ENCODE data around the gene SLC35F3. TPM values are rescaled to one million over a fixed set of nuclear protein-coding genes. Genes with fewer than 3 reads are reported as not detected.

The SLC35F3 gene
- total and polyA plus RNA-seq, 3 donors from 2014 or later: 0.43 to 0.87 (median 0.47) TPM

DNA sequence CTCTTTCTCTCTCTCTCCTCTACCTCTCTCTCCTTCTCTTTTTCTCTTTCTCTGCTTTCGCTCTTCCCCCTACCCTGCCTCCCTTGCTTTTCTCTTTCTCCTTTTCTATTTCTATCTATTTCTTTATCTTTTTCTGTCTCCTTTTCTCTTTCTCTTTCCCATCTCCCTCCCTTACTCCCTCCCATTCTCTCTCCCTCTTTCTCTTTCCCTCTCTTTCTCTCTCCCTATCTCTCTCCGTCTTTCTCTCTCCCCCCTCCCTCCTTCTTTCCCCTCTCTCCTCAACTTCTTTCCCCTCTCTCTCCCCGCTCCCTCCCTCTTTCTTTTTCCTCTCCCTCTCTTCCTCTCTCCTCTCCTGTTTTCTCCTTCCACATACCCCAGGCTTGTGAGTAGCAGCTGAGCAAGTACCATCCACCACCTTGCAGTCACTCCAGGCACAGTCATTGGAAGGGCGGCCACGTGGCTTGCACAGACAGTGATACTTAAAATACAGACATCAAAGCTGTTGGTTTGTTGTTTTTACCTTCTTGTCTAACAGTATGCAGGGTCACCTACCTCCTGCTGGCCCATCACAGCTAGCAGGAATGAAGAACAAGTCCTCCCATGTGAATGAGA is 259.7 kb downstream of the SLC35F3 start:
- TF ChIP-seq POLR2A (IDR thresholded peaks at IDR 0.05): no peak
- TF ChIP-seq, protein P1, sequence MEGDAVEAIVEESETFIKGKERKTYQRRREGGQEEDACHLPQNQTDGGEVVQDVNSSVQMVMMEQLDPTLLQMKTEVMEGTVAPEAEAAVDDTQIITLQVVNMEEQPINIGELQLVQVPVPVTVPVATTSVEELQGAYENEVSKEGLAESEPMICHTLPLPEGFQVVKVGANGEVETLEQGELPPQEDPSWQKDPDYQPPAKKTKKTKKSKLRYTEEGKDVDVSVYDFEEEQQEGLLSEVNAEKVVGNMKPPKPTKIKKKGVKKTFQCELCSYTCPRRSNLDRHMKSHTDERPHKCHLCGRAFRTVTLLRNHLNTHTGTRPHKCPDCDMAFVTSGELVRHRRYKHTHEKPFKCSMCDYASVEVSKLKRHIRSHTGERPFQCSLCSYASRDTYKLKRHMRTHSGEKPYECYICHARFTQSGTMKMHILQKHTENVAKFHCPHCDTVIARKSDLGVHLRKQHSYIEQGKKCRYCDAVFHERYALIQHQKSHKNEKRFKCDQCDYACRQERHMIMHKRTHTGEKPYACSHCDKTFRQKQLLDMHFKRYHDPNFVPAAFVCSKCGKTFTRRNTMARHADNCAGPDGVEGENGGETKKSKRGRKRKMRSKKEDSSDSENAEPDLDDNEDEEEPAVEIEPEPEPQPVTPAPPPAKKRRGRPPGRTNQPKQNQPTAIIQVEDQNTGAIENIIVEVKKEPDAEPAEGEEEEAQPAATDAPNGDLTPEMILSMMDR (IDR thresholded peaks at IDR 0.05): no peak
- Histone ChIP-seq H3K27me3 (no peaks in the 10 kb centered on the region), H3K4me1 (no peaks in the 10 kb centered on the region), H3K9me3 (no peaks in the 10 kb centered on the region), H3K36me3 (ENCODE audit: low read depth, missing control alignments) (no peaks in the 10 kb centered on the region), H3K27ac (no peak overlapping the region), H3K4me3 (no peak overlapping the region)
- intact Hi-C loops (cut with DNase I; ENCODE audit: low total_unique reads): no loop called here
- no peak for DNase-seq
- 57 to 73% methylated on average over 5 of the region's 5 CpGs for WGBS, 2 donors

DNA sequence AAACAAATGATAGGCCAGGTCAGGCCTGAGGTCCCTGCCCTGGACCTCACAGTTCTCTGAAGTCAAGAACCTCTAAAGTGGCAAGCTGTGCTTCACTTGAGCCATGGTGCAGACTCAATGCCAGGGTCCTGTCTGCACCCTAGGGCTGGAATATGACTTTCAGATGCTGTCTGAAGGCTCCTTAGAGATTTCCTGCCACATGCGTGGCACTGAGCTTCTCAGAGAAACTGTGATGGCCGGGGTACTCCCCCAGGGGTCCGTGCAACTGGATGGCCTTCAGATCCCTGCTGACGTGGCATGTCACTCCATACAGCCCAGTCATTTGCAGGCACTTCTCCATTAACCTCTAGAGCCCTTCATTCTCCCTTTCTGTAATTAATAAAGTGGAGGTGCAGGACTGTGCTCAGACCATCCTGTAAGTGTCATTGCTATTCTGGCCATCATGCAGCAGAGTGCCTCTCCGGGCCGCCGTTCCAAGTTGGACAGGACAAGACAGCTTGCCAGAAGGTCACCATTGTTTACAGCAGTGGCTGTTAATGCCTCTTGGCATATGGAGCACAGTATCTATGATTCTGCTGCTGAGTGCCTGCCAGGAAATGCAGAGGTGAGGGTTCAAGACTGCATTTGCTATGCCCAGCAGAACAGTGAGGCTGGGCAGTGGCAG is 263.7 kb downstream of the SLC35F3 start:
- DNase-seq: no peak
- WGBS, 2 donors: 69 to 79% methylated on average over 4 to 7 of the region's 7 CpGs
- no peaks in the 10 kb centered on the region for H3K36me3 ChIP-seq (ENCODE audit: low read depth, missing control alignments)
- no peaks in the 10 kb centered on the region for H3K9me3 ChIP-seq
- intact Hi-C loops (cut with DNase I; ENCODE audit: low total_unique reads): no loop called here
- H3K4me3 ChIP-seq: no peak overlapping the region
- H3K27ac ChIP-seq: no peak overlapping the region
- H3K4me1 ChIP-seq: no peaks in the 10 kb centered on the region
- no peak for TF ChIP-seq POLR2A (IDR thresholded peaks at IDR 0.05)
- TF ChIP-seq, protein P1 (IDR thresholded peaks at IDR 0.05): no peak
- H3K27me3 ChIP-seq: no peaks in the 10 kb centered on the region

DNA sequence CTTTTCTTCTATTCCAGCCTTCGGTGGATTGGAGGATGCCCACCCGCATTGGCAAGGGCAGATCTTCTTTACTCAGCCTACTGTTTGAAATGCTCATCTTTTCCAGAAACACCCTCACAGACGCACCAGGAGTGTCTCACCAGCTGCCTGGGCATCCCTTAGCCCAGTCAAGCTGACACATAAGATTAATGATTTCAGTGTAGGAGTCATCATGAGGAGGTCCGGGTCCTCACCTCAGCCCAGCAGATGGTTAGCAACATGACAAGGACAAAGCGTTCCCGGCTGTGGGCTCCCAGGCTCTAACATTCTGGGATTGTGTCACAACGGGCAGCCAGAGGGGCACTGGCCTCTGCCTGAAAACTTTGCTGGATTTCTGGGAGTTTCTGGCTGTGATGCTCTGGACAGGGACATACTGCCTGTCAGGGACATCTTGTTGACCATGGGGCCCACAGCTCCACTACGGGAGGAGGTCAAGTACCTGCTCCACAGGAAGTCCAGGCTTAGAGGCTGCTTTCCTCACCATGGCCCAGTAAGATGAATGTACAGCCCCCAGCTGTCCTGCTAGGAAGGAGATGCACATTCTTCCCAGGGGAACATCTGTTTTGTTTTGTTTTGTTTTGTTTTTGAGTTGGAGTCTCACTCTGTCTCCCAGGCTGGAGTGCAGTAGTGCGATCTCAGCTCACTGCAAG is 264.8 kb downstream of the SLC35F3 start:
- H3K27ac ChIP-seq: no peak overlapping the region
- intact Hi-C loops (cut with DNase I; ENCODE audit: low total_unique reads): no loop called here
- 76 to 84% methylated on average over 8 to 9 of the region's 9 CpGs for WGBS, 2 donors

DNA sequence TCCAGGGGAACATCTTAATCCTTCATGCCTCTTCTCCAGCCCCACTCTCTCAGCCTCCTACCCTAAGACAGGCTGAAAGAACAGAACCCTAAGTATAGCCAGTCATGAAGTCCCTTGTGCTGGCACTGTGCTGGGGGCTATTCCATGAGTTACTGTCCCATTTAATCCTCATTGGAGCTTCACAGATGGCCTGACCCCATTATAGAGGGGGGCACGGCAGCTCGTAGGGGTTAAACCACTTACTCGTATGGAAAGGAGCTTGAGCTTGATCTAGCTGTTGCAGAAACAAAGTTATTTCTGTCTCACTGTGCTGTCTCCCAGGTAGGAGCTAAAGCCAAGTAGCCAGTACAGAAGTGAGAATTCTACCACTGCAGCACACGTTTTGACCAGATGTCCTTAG is 265.6 kb downstream of the SLC35F3 start:
- intact Hi-C loops (cut with DNase I; ENCODE audit: low total_unique reads): no loop called here
- DNase-seq: no peak
- TF ChIP-seq POLR2A (IDR thresholded peaks at IDR 0.05): no peak
- TF ChIP-seq, protein P1 (IDR thresholded peaks at IDR 0.05): no peak
- H3K4me1 ChIP-seq: no peaks in the 10 kb centered on the region
- no peak overlapping the region for H3K27ac ChIP-seq
- no peaks in the 10 kb centered on the region for H3K36me3 ChIP-seq (ENCODE audit: low read depth, missing control alignments)
- no peaks in the 10 kb centered on the region for H3K27me3 ChIP-seq
- H3K4me3 ChIP-seq: no peak overlapping the region
- WGBS, 2 donors: 72 to 84% methylated on average over 4 of the region's 4 CpGs
- no peaks in the 10 kb centered on the region for H3K9me3 ChIP-seq

More for the DNA sequence above, 264.8 kb downstream of the SLC35F3 start:
- TF ChIP-seq, protein P1 (IDR thresholded peaks at IDR 0.05): no peak
- no peak for TF ChIP-seq POLR2A (IDR thresholded peaks at IDR 0.05)
- no peak for DNase-seq
- Histone ChIP-seq H3K4me3 (no peak overlapping the region), H3K36me3 (ENCODE audit: low read depth, missing control alignments) (no peaks in the 10 kb centered on the region), H3K9me3 (no peaks in the 10 kb centered on the region), H3K27me3 (no peaks in the 10 kb centered on the region), H3K4me1 (no peaks in the 10 kb centered on the region)
